GM12864 (cell line): Measurements from ENCODE around the gene SRCIN1.
A peak's percentile ranks its signal among the peaks of the same experiment; 100 is the strongest.

Experiments used
- DNase-seq: peaks from one replicate; pipeline ENCODE4 v3.0.0-alpha.2; 2011; ENCODE audit warnings: low read depth
- H3K4me3 ChIP-seq: 2 replicates; pipeline ENCODE4 v1.5.1; 2011; ENCODE audit warnings: mild to moderate bottlenecking, low read depth, low read length, control low read depth
- CTCF ChIP-seq: IDR thresholded peaks from 2 replicates; pipeline ENCODE4 v1.5.1; 2011; ENCODE audit warnings: low read depth, mild to moderate bottlenecking, moderate library complexity, low read length, control low read depth, inconsistent platforms; ENCODE audit errors: missing control alignments

Gene SRCIN1

GRCh38 chr17:38601539-38602351 lies 4.0 kb downstream of the SRCIN1 start:
- H3K4me3 ChIP-seq: no peak overlapping the region
- no peak for TF ChIP-seq CTCF
- DNase-seq: no peak

- no peak for TF ChIP-seq CTCF
- DNase-seq: no peak
Measured at GRCh38 chr17:38600906-38601305, 4.8 kb downstream of the SRCIN1 start.

GRCh38 chr17:38600416-38600815 lies 5.3 kb downstream of the SRCIN1 start:
- DNase-seq: no peak
- no peak for TF ChIP-seq CTCF
- H3K4me3 ChIP-seq: no peak overlapping the region

More at GRCh38 chr17:38600906-38601305, 4.8 kb downstream of the SRCIN1 start:
- H3K4me3 ChIP-seq: no peak overlapping the region

GRCh38 chr17:38599398-38599856 lies 6.3 kb downstream of the SRCIN1 start:
- no peak overlapping the region for H3K4me3 ChIP-seq
- DNase-seq: no peak
- no peak for TF ChIP-seq CTCF

- no peak for TF ChIP-seq CTCF
- H3K4me3 ChIP-seq: no peak overlapping the region
- DNase-seq: no peak
Measured at GRCh38 chr17:38598995-38599394, 6.8 kb downstream of the SRCIN1 start.

- peak; percentile 38 for DNase-seq
- H3K4me3 ChIP-seq: no peak overlapping the region
- no peak for TF ChIP-seq CTCF
Measured at GRCh38 chr17:38598536-38598935, 7.2 kb downstream of the SRCIN1 start.

- TF ChIP-seq CTCF: no peak
- H3K4me3 ChIP-seq: no peak overlapping the region
- DNase-seq: no peak
Measured at GRCh38 chr17:38597375-38597774, 8.4 kb downstream of the SRCIN1 start.
